HG03280 (cell line): Measurements from ENCODE around the gene OLIG2.

Source experiments
- ATAC-seq: cut with Tn5 transposase; IDR thresholded peaks from one replicate; pipeline ENCODE4 v1.9.1; 2021; ENCODE audit warnings: mild to moderate bottlenecking, moderate library complexity; ENCODE audit not compliant: unreplicated experiment

The OLIG2 gene

DNA sequence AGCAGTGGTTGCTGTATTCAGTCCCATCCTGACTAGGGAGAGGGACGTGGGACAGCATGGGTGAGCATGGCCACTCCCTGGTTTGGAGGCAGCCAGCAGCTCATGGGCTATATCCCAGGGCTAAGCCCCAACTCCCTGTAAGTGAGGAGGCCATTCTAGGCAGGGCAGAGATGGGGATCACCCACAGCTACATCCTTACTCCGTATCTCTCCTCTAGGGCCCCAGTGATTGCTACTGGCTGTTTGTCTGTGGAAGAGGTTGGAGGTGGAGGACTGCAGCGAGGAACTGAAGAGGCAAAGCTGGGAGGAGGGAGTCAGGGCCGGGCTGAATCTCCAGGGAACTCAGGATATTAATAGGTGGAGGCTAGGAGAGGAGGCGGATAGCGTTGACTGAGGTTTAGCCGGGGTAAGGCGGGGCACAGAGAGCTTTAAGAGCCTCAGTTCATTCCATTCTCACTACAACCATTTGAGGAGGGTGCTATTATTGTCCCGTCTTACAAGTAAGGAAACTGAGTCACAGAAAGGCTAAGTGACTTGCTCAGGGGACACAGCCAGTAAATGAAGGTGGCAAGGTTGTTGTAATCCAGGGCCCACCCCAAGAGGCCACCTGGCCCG, 6.8 kb downstream of the OLIG2 start:
- ATAC-seq: no peak

DNA sequence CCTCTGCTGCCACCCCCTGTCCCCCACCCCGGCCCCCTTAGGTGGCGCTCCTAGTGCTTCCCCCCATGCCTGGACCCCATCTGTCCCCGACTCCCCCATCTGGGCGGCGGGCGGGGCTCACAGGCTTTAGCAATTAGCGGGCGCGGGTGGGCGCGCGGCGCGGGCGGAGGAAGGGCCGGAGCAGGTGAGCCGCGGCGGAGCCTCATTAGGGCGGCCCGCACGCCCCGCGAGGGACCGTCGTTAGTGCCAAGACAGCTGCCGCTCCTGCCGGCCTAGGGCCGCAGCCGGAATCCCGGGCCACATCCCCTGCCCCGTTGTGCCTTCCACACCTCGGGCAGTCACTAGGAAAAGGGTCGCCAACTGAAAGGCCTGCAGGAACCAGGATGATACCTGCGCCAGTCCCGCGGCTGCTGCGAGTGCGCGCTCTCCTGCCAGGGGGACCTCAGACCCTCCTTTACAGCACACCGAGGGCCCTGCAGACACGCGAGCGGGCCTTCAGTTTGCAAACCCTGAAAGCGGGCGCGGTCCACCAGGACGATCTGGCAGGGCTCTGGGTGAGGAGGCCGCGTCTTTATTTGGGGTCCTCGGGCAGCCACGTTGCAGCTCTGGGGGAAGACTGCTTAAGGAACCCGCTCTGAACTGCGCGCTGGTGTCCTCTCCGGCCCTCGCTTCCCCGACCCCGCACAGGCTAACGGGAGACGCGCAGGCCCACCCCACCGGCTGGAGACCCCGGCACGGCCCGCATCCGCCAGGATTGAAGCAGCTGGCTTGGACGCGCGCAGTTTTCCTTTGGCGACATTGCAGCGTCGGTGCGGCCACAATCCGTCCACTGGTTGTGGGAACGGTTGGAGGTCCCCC, 7.6 kb downstream of the OLIG2 start:
- ATAC-seq: no peak

DNA sequence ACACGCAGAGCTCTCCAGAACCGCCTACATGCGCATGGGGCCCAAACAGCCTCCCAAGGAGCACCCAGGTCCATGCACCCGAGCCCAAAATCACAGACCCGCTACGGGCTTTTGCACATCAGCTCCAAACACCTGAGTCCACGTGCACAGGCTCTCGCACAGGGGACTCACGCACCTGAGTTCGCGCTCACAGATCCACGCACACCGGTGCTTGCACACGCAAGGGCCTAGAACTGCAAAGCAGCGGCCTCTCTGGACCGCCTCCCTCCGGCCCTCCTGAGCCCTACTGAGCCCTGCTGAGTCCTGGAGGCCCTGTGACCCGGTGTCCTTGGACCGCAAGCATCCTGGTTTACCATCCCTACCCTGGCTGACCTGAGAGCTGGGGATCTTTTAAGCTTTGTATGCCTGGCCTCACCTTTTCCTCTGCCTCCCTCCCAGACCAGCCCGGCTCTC, 8.3 kb downstream of the OLIG2 start:
- ATAC-seq: no peak

DNA sequence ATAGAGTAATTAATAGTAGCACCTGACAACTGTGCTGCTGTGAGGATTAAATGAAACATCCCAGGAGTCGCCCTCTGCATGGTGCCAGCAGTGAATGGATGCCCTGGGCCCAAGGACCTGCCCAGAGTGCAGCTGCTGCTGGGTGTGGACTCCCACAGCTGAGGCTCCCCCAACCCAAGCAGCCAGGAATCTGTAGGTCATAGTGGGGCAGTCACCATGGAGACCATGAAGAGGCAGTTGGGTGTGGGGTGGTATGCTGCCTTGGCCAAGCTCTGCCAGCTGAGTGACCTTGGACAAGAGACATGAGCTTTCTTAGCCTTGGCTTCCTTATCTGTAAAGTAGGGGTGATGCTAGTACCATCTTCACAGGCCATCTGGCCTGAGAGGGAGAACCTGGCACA, 9.4 kb downstream of the OLIG2 start:
- no peak for ATAC-seq

DNA sequence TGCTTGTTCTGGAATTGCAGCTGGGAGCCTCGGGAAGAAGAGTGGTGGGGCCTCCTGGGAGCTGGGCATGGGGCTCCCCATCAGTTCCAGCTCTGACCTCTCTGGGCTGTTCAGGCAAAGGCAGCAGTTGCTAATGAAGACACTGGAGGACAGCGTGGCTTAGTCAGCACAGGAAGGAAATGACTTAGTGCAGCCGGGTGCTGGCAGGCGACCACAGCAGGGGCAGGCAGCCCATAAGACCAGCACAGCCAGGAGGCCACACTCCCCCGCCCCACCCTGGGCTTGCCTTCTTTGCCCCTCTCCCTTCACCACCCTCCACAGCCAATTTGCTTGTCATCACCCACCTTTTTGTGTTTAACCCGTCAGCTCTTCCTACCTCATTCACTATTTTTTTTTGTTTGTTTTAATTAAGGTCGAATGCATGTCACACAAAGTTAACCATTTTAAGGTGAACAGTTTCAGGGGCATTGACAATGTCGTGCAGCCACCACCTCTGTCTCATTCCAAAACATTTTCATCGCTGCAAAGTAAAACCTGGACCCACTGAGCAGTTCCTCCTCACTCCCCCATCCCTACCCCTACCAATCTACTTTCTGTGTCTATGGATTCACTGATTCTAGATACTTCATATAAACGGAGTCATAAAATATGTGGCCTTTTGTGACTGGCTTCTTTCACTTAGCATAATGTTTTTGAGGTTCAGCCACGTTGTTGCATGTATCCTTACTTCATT, 10.9 kb downstream of the OLIG2 start:
- ATAC-seq: no peak

DNA sequence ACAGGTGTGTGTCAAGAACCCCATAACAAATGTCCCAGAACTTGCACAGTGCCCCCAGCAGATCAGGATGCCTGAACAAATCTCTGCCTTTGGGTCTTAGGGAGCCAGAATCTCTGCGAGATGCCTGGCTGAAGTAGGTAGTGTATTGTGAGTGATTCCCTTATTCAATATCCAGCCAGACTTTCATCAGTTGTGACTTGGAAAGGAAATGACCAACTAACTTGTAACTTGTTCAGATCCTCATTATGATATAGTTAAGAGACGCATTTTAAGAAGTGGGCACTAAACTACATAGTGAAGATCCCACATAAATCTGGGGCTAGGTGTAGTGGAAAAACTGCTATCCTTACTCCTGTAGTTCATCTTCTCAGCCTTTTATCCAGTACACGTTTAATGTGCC, 11.8 kb downstream of the OLIG2 start:
- no peak for ATAC-seq

DNA sequence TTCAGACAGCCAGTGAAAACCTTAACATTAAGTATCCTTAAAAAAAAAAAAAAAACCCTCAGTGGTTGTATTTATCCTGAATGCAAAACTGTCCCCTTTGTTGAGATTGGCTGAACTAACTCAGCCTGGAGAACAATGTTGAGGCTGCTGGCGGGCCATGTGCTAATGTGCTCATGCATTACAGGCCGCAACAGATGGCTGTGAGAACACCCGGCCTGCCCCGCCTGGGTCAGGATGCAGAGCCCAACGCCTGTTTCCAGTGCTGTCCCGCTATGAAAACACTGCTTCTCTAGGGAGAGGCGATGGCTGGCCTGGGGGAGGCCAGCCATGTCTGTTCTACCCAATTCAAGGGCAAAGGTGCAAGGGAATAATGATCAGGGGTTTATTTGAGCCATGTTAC, 13.8 kb downstream of the OLIG2 start:
- no peak for ATAC-seq

DNA sequence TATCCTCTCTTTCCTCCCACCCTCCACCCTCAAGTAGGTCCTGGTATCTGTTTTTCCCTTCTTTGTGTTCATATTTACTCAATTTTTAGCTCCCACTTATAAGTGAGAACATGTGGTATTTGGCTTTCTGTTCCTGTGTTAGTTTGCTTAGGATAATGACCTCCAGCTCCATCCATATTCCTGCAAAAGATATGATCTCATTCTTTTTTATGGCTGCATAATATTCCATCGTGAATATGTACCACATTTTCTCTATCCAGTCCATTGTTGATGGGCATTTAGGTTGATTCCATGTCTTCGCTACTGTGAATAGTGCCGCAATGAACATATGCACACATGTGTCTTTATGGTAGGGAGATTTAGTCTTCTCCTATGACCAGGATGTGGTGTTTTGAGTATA, 14.5 kb downstream of the OLIG2 start:
- ATAC-seq: no peak

DNA sequence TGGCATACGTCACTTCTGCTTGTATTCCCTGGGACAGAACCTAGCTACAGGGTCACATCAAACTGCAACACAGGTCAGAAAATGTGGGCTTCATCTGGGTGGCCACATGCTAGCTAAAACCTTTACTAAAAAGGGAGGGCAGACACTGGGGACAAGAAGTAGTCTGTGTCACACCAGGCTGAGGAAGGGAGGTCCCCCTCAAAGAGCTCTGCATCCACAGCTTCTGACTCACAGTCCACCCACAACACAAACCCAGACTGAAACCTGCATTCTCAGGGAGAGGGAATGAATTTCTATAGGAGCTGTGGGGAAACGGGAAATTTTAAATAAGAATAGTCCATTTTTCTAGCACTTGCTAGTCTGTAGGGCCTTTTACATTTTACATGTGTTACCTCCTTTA, 16.2 kb downstream of the OLIG2 start:
- no peak for ATAC-seq

DNA sequence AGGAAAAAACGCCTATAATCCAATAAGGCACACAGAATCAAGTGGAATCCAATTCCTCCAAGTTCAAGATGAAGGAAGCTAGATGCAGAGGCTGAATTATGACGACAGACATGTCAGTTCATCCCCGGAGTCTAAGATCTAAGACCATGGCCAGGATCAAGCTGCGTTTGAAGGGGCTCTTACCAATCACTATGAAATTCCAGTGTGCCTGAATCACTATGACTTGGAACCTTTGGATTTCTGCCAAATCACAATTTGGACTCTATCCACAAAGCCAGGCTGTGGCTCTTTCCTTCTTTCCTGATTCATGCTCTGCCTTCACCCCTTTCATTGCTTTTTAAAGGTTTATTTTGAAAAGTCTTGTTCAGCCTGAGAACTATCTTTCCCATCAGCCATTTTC, 17.1 kb downstream of the OLIG2 start:
- no peak for ATAC-seq

DNA sequence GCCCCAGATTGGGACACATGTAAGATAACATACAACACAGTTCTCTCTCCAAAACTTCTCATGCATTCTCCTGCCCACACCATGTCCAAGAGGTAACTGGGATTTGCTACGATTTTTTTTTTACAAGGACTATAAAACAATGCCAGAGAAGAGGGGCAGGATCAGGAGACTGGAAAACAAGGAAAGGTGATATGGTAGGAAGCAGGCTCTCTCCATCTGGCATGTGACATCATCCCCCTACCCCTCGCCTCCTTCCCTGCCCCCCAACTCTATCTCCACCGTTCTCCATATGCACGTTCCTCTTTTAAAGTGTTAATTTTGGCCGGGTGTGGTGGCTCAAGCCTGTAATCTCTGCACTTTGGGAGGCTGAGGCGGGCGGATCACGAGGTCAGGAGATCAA, 20.7 kb downstream of the OLIG2 start:
- ATAC-seq: no peak

DNA sequence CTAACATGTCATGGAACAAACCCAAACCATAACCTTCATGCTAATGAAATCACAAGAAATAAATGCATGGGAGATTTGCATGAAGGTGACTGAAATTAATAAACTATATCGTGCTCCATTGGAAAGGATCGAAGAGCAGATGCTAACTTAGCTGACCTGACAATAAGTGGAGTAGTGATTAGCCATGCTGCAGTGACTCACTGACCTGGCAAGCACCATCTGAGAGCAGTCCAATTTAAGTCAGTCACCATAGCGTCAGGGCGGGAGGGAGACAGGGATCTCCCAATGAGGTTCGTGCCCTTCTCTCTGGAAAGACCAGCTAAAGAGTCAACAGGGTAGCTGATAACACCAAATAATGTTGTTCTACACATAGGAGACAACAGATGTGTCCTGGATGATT, 21.5 kb downstream of the OLIG2 start:
- ATAC-seq: no peak

DNA sequence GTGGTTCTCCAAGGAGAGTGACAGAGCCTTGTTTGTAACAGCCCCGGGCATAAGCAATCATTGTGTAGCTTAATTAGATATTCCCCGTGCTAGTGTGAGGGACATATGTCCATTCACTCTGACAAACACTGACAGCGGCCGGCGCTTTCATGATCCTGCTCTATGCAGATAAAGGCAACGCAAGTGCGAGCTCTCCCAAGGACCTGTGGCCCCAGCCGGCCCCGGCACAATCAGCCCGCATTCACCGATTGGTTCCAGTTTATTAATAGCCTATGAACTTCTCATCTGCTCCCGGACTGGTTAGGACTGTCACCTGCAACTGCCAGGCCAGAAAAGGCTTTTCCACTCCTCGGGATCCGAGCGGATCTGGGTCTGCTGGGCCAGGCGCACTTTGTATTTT, 26.2 kb downstream of the OLIG2 start:
- no peak for ATAC-seq

DNA sequence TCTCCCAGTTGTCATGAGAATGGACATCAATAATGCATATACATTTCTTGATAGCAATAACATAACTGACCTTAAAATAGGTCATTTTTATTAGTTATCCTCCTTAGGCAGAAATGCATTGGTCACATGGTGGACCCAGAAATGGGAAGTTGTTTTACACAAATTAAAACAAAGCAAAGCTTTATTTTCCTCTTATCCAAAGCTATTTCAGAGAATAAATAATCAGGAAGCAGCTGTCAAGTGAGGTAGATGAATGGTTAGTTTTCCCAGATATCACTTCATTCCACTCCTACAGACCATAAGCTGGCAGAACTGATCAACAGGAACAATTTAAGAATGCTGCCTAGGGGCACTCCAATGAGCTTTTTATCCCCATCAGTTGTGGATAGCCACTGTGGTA, 28.2 kb downstream of the OLIG2 start:
- no peak for ATAC-seq

DNA sequence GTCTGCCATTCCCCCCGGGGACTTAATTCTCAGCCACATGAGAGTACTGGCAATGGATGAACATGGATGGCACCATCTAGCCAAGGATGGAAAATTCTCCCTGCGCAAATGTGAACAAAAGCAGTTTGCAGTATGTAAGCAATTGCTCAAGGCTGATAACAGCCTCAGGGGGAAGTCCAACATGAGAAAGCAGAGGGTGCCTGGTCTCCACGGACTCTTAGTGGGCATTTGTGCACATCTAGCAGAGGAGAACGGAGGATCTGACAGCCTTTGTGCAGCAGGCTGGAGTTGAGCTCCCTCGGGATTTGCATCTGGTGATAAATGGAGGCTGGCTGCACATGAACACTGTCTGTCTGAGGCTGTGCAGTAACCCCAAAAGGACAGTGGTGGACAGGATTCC, 30.3 kb downstream of the OLIG2 start:
- no peak for ATAC-seq

DNA sequence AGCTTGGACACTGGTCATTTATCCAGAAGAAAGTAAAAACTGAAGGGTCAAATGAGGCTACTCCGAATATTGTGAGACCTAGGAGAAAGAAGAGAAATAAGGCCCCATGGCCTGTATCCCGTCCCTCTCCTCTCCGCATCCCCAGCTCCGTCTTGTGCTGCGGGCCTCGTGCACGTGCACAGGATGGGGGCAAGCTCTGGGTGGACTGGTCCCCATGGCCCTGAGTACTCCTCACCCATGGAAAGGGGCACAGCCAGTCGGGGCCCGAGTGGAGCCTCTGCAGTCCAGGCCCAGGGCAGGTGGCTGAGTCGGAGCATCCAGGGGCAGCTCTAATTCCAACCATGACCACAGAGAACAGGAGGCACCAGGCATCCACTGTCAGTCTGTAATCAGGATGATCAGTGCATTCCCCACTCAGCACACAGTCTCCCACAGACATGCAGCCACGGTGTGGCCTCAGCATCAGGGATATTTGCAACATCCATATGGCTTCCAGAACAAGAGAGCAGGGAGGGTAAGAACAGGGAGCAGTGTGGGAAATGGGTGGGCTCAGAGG, 31.7 kb downstream of the OLIG2 start:
- no peak for ATAC-seq

DNA sequence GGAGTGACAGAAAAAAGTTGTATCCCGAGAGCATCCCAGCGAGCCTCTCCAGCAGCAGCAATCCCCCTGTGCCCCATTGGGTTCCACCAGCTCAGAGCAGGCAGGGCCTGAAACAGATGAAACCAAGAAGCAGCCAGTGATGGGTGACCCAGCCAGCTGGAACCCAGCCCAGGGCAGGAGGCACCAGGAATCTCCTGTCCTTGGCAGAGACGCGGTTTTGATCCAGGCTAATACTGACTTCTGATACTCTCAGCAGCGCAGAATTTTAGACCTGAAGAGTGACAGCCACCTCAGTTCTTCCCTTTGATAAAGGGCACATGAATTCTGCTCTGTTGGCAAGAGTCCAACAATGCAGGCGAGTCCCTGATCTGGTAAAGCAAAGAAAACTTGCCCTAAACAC, 32.8 kb downstream of the OLIG2 start:
- ATAC-seq: no peak

DNA sequence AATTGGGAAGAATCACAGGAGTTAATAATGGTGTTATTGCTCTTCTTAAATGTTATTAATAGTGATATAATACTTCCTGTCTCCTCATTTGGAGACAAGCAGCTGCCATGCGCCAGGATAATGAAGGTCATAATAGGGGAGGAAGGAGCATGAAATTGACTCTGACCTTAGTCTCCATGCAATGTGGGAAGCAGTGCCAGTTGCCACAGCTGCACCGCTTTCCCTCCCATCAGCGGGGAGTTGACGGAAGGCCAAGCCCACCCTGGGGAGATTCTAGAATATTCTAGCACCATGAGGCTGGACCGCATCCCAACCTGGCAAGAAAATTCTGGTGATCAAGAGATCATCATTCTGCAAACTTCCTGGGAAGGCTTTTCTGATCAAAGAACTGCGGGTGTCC, 33.2 kb downstream of the OLIG2 start:
- ATAC-seq: no peak

DNA sequence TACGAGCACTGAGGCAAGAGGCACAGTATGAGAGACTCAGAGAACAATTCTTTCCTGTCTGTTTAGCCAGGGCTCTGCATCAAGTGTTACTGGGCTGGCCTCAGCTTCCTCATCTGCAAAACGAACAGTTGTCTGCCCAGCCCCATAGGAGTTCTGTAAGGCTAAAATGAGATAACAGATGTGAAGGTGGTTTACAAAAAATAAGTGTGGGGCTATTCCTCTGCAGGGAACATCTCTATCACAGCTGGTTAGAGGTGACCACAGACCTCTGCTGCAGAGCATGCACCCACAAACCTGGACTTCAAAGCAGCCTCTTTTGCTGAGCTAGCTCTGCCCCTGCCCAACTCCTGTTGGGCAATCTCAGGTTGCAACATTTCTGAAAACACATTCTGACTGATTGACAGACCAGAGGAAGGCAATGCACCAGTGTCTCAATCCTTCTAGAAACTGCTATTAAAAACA, 33.7 kb downstream of the OLIG2 start:
- no peak for ATAC-seq

DNA sequence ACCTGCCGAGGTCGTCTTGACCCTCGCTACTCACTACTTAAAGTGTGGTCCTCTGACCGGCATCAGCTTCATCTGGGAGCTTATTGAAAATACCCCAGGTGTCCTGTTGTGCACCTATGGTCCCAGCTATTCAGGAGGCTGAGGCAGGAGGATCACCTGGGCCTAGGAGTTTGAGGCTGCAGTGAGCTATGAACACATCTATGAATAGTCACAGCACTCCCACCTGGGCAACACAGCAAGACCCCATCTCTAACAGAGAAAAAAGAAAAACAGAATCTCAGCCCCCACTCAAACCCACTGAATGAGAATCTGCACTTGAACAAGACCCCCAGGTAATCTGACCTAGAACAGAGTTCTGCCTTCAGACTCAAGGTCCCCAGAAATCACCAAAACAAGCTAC, 35.5 kb downstream of the OLIG2 start:
- ATAC-seq: no peak

DNA sequence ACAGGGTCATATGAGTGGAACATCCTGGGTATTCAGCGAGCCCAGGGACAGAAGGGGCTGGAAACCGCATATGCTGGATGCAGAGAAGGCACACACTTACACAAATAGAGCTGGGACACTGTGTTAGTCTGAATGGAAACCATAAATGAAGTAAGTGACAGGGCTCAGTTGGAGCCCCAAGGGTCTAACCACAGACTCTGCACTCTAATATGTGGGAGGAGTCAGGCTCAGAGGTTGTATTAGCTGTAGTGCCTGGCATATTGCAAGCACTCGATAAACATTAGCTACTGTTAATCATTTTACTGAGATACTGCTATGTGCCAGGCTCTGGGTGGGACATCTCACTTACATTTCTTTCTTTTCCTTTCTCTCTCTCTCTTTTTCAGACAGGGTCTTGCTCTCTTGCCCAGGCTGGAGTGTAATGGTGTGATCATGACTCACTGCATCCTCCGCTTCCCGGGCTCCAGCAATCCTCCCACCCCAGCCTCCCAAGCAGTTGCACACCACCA, 37.7 kb downstream of the OLIG2 start:
- no peak for ATAC-seq
